H1 (cell line): ENCODE results near the gene NAV2. TPM values are rescaled to one million over a fixed set of nuclear protein-coding genes. Genes with fewer than 3 reads are reported as not detected.

ENCODE experiments used
- CTCF ChIA-PET: fragments of 300-600 bp; sonication (Branson Sonifier 250); formaldehyde crosslinking; loops from one replicate; lab custom pipeline; 2021; ENCODE audit not compliant: partially characterized antibody; lab: Charles Lee
- POLR2A ChIA-PET: fragments of 300-600 bp; sonication (Branson Sonifier 250); formaldehyde crosslinking; loops from one replicate; lab custom pipeline; 2021; ENCODE audit warnings: inconsistent platforms; ENCODE audit not compliant: partially characterized antibody; lab: Charles Lee
- DNase-seq, 2 experiments: peaks; one replicate each; pipeline versions ENCODE4 v3.0.0 to v3.0.0-alpha.2; 2010 to 2022; ENCODE audit warnings: low spot score in 2 of 2, low read depth in 1 of 2, mixed read lengths in 1 of 2
- FAIRE-seq: peaks from 2 replicates; lab custom pipeline; 2011; peaks lifted over from hg19 to GRCh38; lab: Jason Lieb, UNC
- H2AFZ ChIP-seq: 2 replicates; pipeline ENCODE4 v1.8.1; 2012; ENCODE audit warnings: low read length, inconsistent platforms
- H2AK5ac ChIP-seq: 2 replicates; pipeline ENCODE4 v1.6.1; 2013; ENCODE audit warnings: low read depth, low read length
- H2BK120ac ChIP-seq: replicated peaks from 2 replicates; pipeline ENCODE3; 2013; ENCODE audit warnings: low read depth, low read length, inconsistent platforms
- H2BK12ac ChIP-seq: 2 replicates; pipeline ENCODE4 v1.6.1; 2013; ENCODE audit warnings: low read depth, low read length
- H2BK15ac ChIP-seq: 2 replicates; pipeline ENCODE4 v1.6.1; 2013; ENCODE audit warnings: low read length
- H2BK20ac ChIP-seq: 2 replicates; pipeline ENCODE4 v1.6.1; 2013; ENCODE audit warnings: low read length
- H2BK5ac ChIP-seq: 2 replicates; pipeline ENCODE4 v1.6.1; 2013; ENCODE audit warnings: low read depth, low read length
- H3K14ac ChIP-seq: 2 replicates; pipeline ENCODE4 v1.6.1; 2013; ENCODE audit warnings: inconsistent platforms; ENCODE audit not compliant: insufficient read length
- H3K18ac ChIP-seq: 2 replicates; pipeline ENCODE4 v1.6.1; 2013; ENCODE audit warnings: low read length; ENCODE audit errors: extremely low read depth
- H3K23ac ChIP-seq: 2 replicates; pipeline ENCODE4 v1.6.1; 2013; ENCODE audit warnings: inconsistent platforms; ENCODE audit not compliant: insufficient read length
- H3K23me2 ChIP-seq: 2 replicates; pipeline ENCODE4 v1.6.1; 2013; ENCODE audit warnings: low read depth, low read length
- H3K27ac ChIP-seq: 2 replicates; pipeline ENCODE4 v1.6.1; 2011; ENCODE audit warnings: low read depth, low read length, inconsistent platforms
- H3K27me3 ChIP-seq, 4 experiments: replicated peaks in 1 of 4; 1 replicate in 1 of 4; 2 replicates in 3 of 4; pipeline versions ENCODE4 v1.6.1 to v1.8.1; 2011 to 2013; ENCODE audit warnings: low read length in 3 of 4, mild to moderate bottlenecking in 3 of 4, inconsistent platforms in 2 of 4, mixed read lengths in 2 of 4, moderate library complexity in 1 of 4; ENCODE audit not compliant: control insufficient read depth in 3 of 4, insufficient read depth in 3 of 4; ENCODE audit errors: extremely low read depth in 1 of 4
- H3K36me3 ChIP-seq, 4 experiments: 2 replicates each; pipeline versions ENCODE4 v1.6.1 to v1.8.1; 2011 to 2013; ENCODE audit warnings: mild to moderate bottlenecking in 4 of 4, low read length in 3 of 4, moderate library complexity in 2 of 4, control low read depth in 1 of 4, inconsistent platforms in 1 of 4; ENCODE audit not compliant: insufficient read depth in 4 of 4, control insufficient read depth in 2 of 4
- H3K4ac ChIP-seq: replicated peaks from 2 replicates; pipeline ENCODE3; 2013; ENCODE audit warnings: low read length, low read depth, mixed read lengths, inconsistent platforms; ENCODE audit not compliant: insufficient read length
- H3K4me1 ChIP-seq, 4 experiments: replicated peaks in 1 of 4; 1 replicate in 1 of 4; 2 replicates in 3 of 4; pipeline versions ENCODE4 v1.6.1 to v1.8.1; 2011 to 2013; ENCODE audit warnings: low read length in 3 of 4, inconsistent platforms in 2 of 4, mixed read lengths in 1 of 4; ENCODE audit not compliant: insufficient read depth in 4 of 4, control insufficient read depth in 3 of 4
- H3K4me2 ChIP-seq, 2 experiments: 2 replicates each; pipeline versions ENCODE4 v1.6.1 to v1.8.1; 2011 to 2013; ENCODE audit warnings: low read depth in 2 of 2, low read length in 2 of 2, control low read depth in 1 of 2, inconsistent platforms in 1 of 2, mild to moderate bottlenecking in 1 of 2; ENCODE audit not compliant: insufficient read depth in 1 of 2
- H3K4me3 ChIP-seq, 4 experiments: fragments of 200-600, 300-600 bp in 1 of 4; sonication (generic), shearing (Covaris generic), sonication (Bioruptor Twin) in 1 of 4; 2 replicates each; pipeline versions ENCODE4 v1.5.1 to v1.8.1; 2011 to 2016; ENCODE audit warnings: low read length in 4 of 4, low read depth in 3 of 4, control low read depth in 2 of 4, inconsistent platforms in 2 of 4, mild to moderate bottlenecking in 2 of 4, mixed read lengths in 1 of 4, moderate library complexity in 1 of 4; ENCODE audit not compliant: insufficient read depth in 2 of 4; ENCODE audit errors: extremely low read depth in 1 of 4
- H3K56ac ChIP-seq: replicated peaks from 2 replicates; pipeline ENCODE3; 2013; ENCODE audit warnings: low read depth, mild to moderate bottlenecking, mixed read lengths, low read length, inconsistent platforms; ENCODE audit not compliant: insufficient read length
- H3K79me1 ChIP-seq: 2 replicates; pipeline ENCODE4 v1.6.1; 2013; ENCODE audit warnings: low read depth, low read length, control low read depth
- H3K79me2 ChIP-seq, 2 experiments: 2 replicates each; pipeline versions ENCODE4 v1.6.1 to v1.8.1; 2012 to 2013; ENCODE audit warnings: low read length in 2 of 2, mild to moderate bottlenecking in 2 of 2, inconsistent platforms in 1 of 2; ENCODE audit not compliant: insufficient read depth in 2 of 2, control insufficient read depth in 1 of 2
- H3K9ac ChIP-seq, 4 experiments: replicated peaks in 1 of 4; 1 replicate in 1 of 4; 2 replicates in 3 of 4; pipeline versions ENCODE4 v1.6.1 to v1.8.1; 2011 to 2013; ENCODE audit warnings: low read depth in 3 of 4, low read length in 3 of 4, control low read depth in 2 of 4, mild to moderate bottlenecking in 2 of 4, moderate library complexity in 2 of 4, inconsistent platforms in 1 of 4; ENCODE audit errors: extremely low read depth in 1 of 4
- H3K9me3 ChIP-seq, 2 experiments: 2 replicates each; pipeline versions ENCODE4 v1.6.1 to v1.8.1; 2012 to 2013; ENCODE audit warnings: mild to moderate bottlenecking in 2 of 2, moderate library complexity in 2 of 2, control low read depth in 1 of 2, inconsistent platforms in 1 of 2, low read depth in 1 of 2, low read length in 1 of 2, mixed read lengths in 1 of 2; ENCODE audit not compliant: insufficient read depth in 2 of 2
- H4K20me1 ChIP-seq, 2 experiments: replicated peaks in 1 of 2; 2 replicates each; pipeline versions ENCODE3 to v1.8.1; 2011 to 2013; ENCODE audit warnings: inconsistent platforms in 2 of 2, low read length in 2 of 2, mild to moderate bottlenecking in 1 of 2; ENCODE audit not compliant: insufficient read depth in 2 of 2, control insufficient read depth in 1 of 2
- H4K5ac ChIP-seq: 2 replicates; pipeline ENCODE4 v1.6.1; 2013; ENCODE audit warnings: low read length, low read depth, mixed read lengths, inconsistent platforms; ENCODE audit not compliant: insufficient read length
- H4K8ac ChIP-seq: 2 replicates; pipeline ENCODE4 v1.8.0; 2013; ENCODE audit warnings: mild to moderate bottlenecking, moderate library complexity, low read length, inconsistent platforms; ENCODE audit not compliant: insufficient read depth; ENCODE audit errors: extremely low read depth
- H4K91ac ChIP-seq: replicated peaks from 2 replicates; pipeline ENCODE3; 2013; ENCODE audit warnings: low read length, mixed read lengths, inconsistent platforms; ENCODE audit not compliant: insufficient read length
- TAF7 ChIP-seq: optimal IDR thresholded peaks from 2 replicates; pipeline ENCODE3; 2011; ENCODE audit warnings: low read depth, mild to moderate bottlenecking, inconsistent platforms, low read length, moderate library complexity, borderline replicate concordance
- TEAD4 ChIP-seq: IDR thresholded peaks from 2 replicates; pipeline ENCODE4 v1.6.1; 2012; ENCODE audit warnings: low read depth, low read length, inconsistent platforms, mixed read lengths
- polyA plus RNA-seq, 7 experiments: library from polyadenylated mRNA; depleted of rRNA in 3 of 7; stranded (reverse) in 5 of 7; unstranded in 2 of 7; fragments of >200 nt in 5 of 7; fragments of 200-250 nt in 2 of 7; gene quantifications; 1 replicate in 5 of 7; 2 replicates in 1 of 7; 4 replicates in 1 of 7; pipeline versions ENCODE4 v1.2.1 to v1.2.3, GENCODE V29; 2011 to 2013; ENCODE audit warnings: missing spikeins in 2 of 7, mixed read lengths in 2 of 7
- total RNA-seq: library from RNA; stranded (reverse); fragmentation: NEBNext Ultra II Directional; extraction: Animal tissue kit (Norgen Biotek cat#: 25700); gene quantifications from 2 replicates; pipeline ENCODE4 v1.2.1, GENCODE V29; 2021

Gene NAV2
- total and polyA plus RNA-seq, 2 of the 8 experiments (the other 6 are each of a cell fraction or from before 2014, with no cell fraction given): 35.6 to 73.6 TPM

- Histone ChIP-seq H3K23ac (no peak overlapping the region), H3K9ac (no peak overlapping the region)
- POLR2A ChIA-PET: no interaction called here
Observed at GRCh38 chr11:19834771-19835170, 122.1 kb downstream of the NAV2 start.

More at GRCh38 chr11:19834771-19835170, 122.1 kb downstream of the NAV2 start:
- H3K27ac ChIP-seq: no peak overlapping the region
- no peak overlapping the region for H4K8ac ChIP-seq
- H3K18ac ChIP-seq: no peak overlapping the region
- no peak overlapping the region for H2BK5ac ChIP-seq
- H3K56ac ChIP-seq: no peak overlapping the region
- H2AK5ac ChIP-seq: no peak overlapping the region
- peaks cover 14 to 54% (median 34%) of the 10 kb centered on the region in 4 experiments for H3K36me3 ChIP-seq
- no peak overlapping the region for H3K4me2 ChIP-seq
- no peak overlapping the region for H4K91ac ChIP-seq
- no peaks in the 10 kb centered on the region; the same call in 1 of the 2 replicates for H3K23me2 ChIP-seq
- no peak overlapping the region for H3K4ac ChIP-seq
- H2BK12ac ChIP-seq: no peak overlapping the region
- H3K79me2 ChIP-seq: peaks cover 0 to 41% of the 10 kb centered on the region in 2 experiments; a peak in 3 of 4 replicates
- no peak overlapping the region for H4K5ac ChIP-seq
- peaks cover 0 to 6% of the 10 kb centered on the region in 2 experiments; a peak in 2 of 4 replicates for H3K9me3 ChIP-seq
- TF ChIP-seq TAF7 (no peak), TEAD4 (no peak)
- no peak overlapping the region for H2BK120ac ChIP-seq
- no peaks in the 10 kb centered on the region for H3K27me3 ChIP-seq
- no peak overlapping the region for H2BK15ac ChIP-seq
- peaks cover 4% of the 10 kb centered on the region for H3K79me1 ChIP-seq
- H4K20me1 ChIP-seq: peaks cover 0 to 1% of the 10 kb centered on the region in 2 experiments
- H2AFZ ChIP-seq: no peak overlapping the region
- H2BK20ac ChIP-seq: no peak overlapping the region
- DNase-seq (no peak), FAIRE-seq (no peak)
- CTCF ChIA-PET: interaction anchor here (1.2 to 1.3 kb wide), 2 partner anchors 68 to 69 kb away, joined by 3 to 7 read pairs; no protein-coding TSS in a partner anchor
- peaks cover 0 to 12% (median 7%) of the 10 kb centered on the region in 4 experiments; a peak in 5 of 7 replicates for H3K4me1 ChIP-seq
- H3K4me3 ChIP-seq: no peak overlapping the region
- H3K14ac ChIP-seq: no peak overlapping the region
